DOHH2 (cell line): ENCODE measurements around the gene SENP3.

Experiments
- H3F3A ChIP-seq: fragments of 200-600 bp; sonication (generic), shearing (Covaris generic); 2 replicates; pipeline ENCODE4 v1.6.0; 2016; ENCODE audit warnings: antibody characterized with exemption, mild to moderate bottlenecking; ENCODE audit not compliant: control insufficient read depth, insufficient read depth
- H3K27ac ChIP-seq: fragments of 200-600 bp; sonication (generic); 2 replicates; pipeline ENCODE4 v1.5.1; 2014; ENCODE audit warnings: low read depth, mild to moderate bottlenecking, low read length, moderate library complexity
- H3K27me3 ChIP-seq: fragments of 200-600 bp; sonication (generic); 2 replicates; pipeline ENCODE4 v1.6.1; 2014; ENCODE audit warnings: mild to moderate bottlenecking, low read length, mixed read lengths; ENCODE audit not compliant: control insufficient read depth
- H3K36me3 ChIP-seq: fragments of 200-600 bp; sonication (generic); 2 replicates; pipeline ENCODE4 v1.6.1; 2014; ENCODE audit warnings: mild to moderate bottlenecking, low read length, moderate library complexity, mixed read lengths; ENCODE audit not compliant: control insufficient read depth
- H3K4me1 ChIP-seq: fragments of 200-600 bp; sonication (generic); 2 replicates; pipeline ENCODE4 v1.6.1; 2014; ENCODE audit warnings: mild to moderate bottlenecking, low read length, mixed read lengths; ENCODE audit not compliant: control insufficient read depth
- H3K4me2 ChIP-seq: fragments of 200-600 bp; sonication (generic); 2 replicates; pipeline ENCODE4 v1.6.0; 2014; ENCODE audit warnings: mild to moderate bottlenecking, low read length, moderate library complexity
- H3K4me3 ChIP-seq: fragments of 200-600 bp; sonication (generic); 2 replicates; pipeline ENCODE4 v1.5.1; 2014; ENCODE audit warnings: mild to moderate bottlenecking, low read length, mixed read lengths
- H3K79me2 ChIP-seq: fragments of 200-600 bp; sonication (generic); 2 replicates; pipeline ENCODE4 v1.6.1; 2014; ENCODE audit warnings: mild to moderate bottlenecking, low read length, mixed read lengths; ENCODE audit not compliant: control insufficient read depth
- H3K9me2 ChIP-seq: fragments of 200-600 bp; sonication (generic); replicated peaks from 2 replicates; pipeline ENCODE4 v1.6.1; 2014; ENCODE audit warnings: mild to moderate bottlenecking, low read length, mixed read lengths; ENCODE audit not compliant: control insufficient read depth
- H3K9me3 ChIP-seq: fragments of 200-600 bp; sonication (generic); 2 replicates; pipeline ENCODE4 v1.6.1; 2014; ENCODE audit warnings: antibody characterized with exemption, low read length, mixed read lengths; ENCODE audit not compliant: control insufficient read depth, insufficient read depth
- H4K20me1 ChIP-seq: fragments of 200-600 bp; sonication (generic); 2 replicates; pipeline ENCODE4 v1.6.0; 2014; ENCODE audit warnings: low read depth, mild to moderate bottlenecking, antibody characterized with exemption, low read length, moderate library complexity; ENCODE audit not compliant: control insufficient read depth, insufficient read depth
- CTCF ChIP-seq: fragments of 200-600 bp; sonication (generic); IDR thresholded peaks from one replicate; pipeline ENCODE4 v1.5.1; 2014; ENCODE audit warnings: antibody characterized with exemption, mild to moderate bottlenecking, low read depth, low read length; ENCODE audit not compliant: poor library complexity, severe bottlenecking
- EZH2phosphoT487 ChIP-seq: fragments of 200-600 bp; sonication (generic); IDR thresholded peaks from 2 replicates; pipeline ENCODE4 v1.6.1; 2017; ENCODE audit warnings: borderline replicate concordance, mild to moderate bottlenecking, antibody characterized with exemption, low read length, moderate library complexity, mixed read lengths

Gene SENP3

GRCh38 chr17:7614425-7615264 is 52.9 kb downstream of the SENP3 start, which contains the start of gene FXR2:
TSS of gene FXR2 (minus strand) at chr17:7614897. CDS start at chr17:7614532, 365 bp downstream.
- peak within 1 kb of the TSS; percentile 96 for H3K4me3 ChIP-seq

DNA sequence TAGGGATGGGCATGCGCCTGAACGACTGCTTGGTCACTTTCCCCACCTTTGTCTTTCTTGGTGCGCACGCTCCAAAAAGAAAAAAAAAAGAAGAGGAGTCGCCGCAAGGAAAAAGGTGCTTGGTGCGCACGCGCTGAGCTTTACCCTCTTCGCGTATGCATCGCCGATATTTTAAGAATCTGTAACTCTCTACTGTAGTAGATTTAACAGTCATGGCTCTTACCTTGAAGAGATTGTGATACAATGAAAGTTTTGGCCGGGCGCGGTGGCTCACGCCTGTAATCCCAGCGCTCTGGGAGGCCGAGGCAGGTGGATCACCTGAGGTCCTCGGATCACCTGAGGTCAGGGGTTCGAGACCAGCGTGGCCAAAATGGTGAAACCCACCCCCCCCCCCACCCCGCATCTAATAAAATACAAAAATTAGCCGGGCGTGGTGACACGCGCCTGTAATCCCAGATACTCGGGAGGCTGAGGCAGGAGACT is 53.6 kb downstream of the SENP3 start:
- no peak for TF ChIP-seq CTCF
- no peak for TF ChIP-seq EZH2phosphoT487
- Histone ChIP-seq H3K9me3 (no peaks in the 10 kb centered on the region), H4K20me1 (peaks cover 6% of the 10 kb centered on the region; the same call in 1 of the 2 replicates), H3K4me2 (peak overlapping the region; percentile 63), H3F3A (no peaks in the 10 kb centered on the region), H3K36me3 (peaks cover 30% of the 10 kb centered on the region), H3K27ac (peak overlapping the region; percentile 27), H3K4me1 (peaks cover 25% of the 10 kb centered on the region), H3K4me3 (peak overlapping the region; percentile 70), H3K9me2 (no peaks in the 10 kb centered on the region), H3K27me3 (peaks cover 6% of the 10 kb centered on the region), H3K79me2 (peaks cover 41% of the 10 kb centered on the region)

More at GRCh38 chr17:7614425-7615264, 52.9 kb downstream of the SENP3 start, which contains the start of gene FXR2:
- peaks cover 6% of the 10 kb centered on the region; the same call in 1 of the 2 replicates for H4K20me1 ChIP-seq
- peaks cover 25% of the 10 kb centered on the region for H3K4me1 ChIP-seq
- no peaks in the 10 kb centered on the region for H3K9me3 ChIP-seq
- H3F3A ChIP-seq: no peaks in the 10 kb centered on the region
- peak within 1 kb of the TSS; percentile 91 for H3K4me2 ChIP-seq
- TF ChIP-seq CTCF (peak; percentile 63), EZH2phosphoT487 (no peak)
- peaks cover 6% of the 10 kb centered on the region for H3K27me3 ChIP-seq
- peaks cover 45% of the 10 kb centered on the region for H3K79me2 ChIP-seq
- peak within 1 kb of the TSS; percentile 53 for H3K27ac ChIP-seq
- no peaks in the 10 kb centered on the region for H3K9me2 ChIP-seq
- peaks cover 34% of the 10 kb centered on the region for H3K36me3 ChIP-seq

- Histone ChIP-seq H3K4me2 (no peak overlapping the region), H3K27me3 (peaks cover 6% of the 10 kb centered on the region), H3K9me3 (no peaks in the 10 kb centered on the region), H3K27ac (no peak overlapping the region), H3K4me1 (peaks cover 6% of the 10 kb centered on the region), H3F3A (no peaks in the 10 kb centered on the region), H3K9me2 (no peaks in the 10 kb centered on the region), H3K4me3 (no peak overlapping the region), H3K79me2 (peaks cover 8% of the 10 kb centered on the region), H4K20me1 (no peaks in the 10 kb centered on the region), H3K36me3 (peaks cover 6% of the 10 kb centered on the region)
- TF ChIP-seq CTCF (no peak), EZH2phosphoT487 (no peak)
Measured at GRCh38 chr17:7618608-7619007, 56.9 kb downstream of the SENP3 start.
